Measurements from ENCODE around the gene GLO1. TPM values are rescaled to one million over a fixed set of nuclear protein-coding genes. Genes with fewer than 3 reads are reported as not detected.

The GLO1 gene
- total and polyA plus RNA-seq, 2 experiments from 2014 or later = 273 TPM

DNA sequence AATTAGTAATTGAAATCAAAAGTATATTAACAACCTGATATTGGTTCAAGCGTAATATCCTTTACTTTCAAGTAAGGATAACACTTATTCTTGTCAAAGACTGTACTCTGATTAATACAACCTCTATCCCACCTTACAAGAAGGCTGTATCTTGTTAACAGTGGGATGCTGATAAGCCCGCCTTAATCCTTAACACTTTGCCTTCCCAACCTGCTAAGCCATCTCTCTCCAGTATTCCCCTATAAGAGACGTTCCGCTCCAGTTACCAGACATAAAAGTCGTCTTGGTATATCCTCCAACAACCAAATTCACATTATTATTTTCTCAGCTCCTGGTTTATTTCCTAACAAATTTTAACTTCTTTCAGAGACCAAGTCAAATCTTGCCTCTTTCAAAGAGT lies 65.2 kb downstream of the GLO1 start:
- Mint-ChIP-seq H3K36me3 (ENCODE audit: low read depth) (no peaks in the 10 kb centered on the region), H3K4me1 (peaks cover 10% of the 10 kb centered on the region), H3K27me3 (ENCODE audit: insufficient read depth, low read depth, poor library complexity) (peaks cover 7% of the 10 kb centered on the region), H3K4me3 (no peak overlapping the region), H3K9me3 (no peaks in the 10 kb centered on the region), H3K27ac (no peak overlapping the region)
- TF ChIP-seq, protein P1, sequence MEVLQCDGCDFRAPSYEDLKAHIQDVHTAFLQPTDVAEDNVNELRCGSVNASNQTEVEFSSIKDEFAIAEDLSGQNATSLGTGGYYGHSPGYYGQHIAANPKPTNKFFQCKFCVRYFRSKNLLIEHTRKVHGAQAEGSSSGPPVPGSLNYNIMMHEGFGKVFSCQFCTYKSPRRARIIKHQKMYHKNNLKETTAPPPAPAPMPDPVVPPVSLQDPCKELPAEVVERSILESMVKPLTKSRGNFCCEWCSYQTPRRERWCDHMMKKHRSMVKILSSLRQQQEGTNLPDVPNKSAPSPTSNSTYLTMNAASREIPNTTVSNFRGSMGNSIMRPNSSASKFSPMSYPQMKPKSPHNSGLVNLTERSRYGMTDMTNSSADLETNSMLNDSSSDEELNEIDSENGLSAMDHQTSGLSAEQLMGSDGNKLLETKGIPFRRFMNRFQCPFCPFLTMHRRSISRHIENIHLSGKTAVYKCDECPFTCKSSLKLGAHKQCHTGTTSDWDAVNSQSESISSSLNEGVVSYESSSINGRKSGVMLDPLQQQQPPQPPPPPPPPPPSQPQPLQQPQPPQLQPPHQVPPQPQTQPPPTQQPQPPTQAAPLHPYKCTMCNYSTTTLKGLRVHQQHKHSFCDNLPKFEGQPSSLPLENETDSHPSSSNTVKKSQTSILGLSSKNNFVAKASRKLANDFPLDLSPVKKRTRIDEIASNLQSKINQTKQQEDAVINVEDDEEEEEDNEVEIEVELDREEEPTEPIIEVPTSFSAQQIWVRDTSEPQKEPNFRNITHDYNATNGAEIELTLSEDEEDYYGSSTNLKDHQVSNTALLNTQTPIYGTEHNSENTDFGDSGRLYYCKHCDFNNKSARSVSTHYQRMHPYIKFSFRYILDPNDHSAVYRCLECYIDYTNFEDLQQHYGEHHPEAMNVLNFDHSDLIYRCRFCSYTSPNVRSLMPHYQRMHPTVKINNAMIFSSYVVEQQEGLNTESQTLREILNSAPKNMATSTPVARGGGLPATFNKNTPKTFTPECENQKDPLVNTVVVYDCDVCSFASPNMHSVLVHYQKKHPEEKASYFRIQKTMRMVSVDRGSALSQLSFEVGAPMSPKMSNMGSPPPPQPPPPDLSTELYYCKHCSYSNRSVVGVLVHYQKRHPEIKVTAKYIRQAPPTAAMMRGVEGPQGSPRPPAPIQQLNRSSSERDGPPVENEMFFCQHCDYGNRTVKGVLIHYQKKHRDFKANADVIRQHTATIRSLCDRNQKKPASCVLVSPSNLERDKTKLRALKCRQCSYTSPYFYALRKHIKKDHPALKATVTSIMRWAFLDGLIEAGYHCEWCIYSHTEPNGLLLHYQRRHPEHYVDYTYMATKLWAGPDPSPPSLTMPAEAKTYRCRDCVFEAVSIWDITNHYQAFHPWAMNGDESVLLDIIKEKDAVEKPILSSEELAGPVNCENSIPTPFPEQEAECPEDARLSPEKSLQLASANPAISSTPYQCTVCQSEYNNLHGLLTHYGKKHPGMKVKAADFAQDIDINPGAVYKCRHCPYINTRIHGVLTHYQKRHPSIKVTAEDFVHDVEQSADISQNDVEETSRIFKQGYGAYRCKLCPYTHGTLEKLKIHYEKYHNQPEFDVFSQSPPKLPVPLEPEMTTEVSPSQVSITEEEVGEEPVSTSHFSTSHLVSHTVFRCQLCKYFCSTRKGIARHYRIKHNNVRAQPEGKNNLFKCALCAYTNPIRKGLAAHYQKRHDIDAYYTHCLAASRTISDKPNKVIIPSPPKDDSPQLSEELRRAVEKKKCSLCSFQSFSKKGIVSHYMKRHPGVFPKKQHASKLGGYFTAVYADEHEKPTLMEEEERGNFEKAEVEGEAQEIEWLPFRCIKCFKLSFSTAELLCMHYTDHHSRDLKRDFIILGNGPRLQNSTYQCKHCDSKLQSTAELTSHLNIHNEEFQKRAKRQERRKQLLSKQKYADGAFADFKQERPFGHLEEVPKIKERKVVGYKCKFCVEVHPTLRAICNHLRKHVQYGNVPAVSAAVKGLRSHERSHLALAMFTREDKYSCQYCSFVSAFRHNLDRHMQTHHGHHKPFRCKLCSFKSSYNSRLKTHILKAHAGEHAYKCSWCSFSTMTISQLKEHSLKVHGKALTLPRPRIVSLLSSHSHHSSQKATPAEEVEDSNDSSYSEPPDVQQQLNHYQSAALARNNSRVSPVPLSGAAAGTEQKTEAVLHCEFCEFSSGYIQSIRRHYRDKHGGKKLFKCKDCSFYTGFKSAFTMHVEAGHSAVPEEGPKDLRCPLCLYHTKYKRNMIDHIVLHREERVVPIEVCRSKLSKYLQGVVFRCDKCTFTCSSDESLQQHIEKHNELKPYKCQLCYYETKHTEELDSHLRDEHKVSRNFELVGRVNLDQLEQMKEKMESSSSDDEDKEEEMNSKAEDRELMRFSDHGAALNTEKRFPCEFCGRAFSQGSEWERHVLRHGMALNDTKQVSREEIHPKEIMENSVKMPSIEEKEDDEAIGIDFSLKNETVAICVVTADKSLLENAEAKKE (CRISPR knock-in tag; IDR thresholded peaks at IDR 0.05) = no peak
- TF ChIP-seq ZNF114 (CRISPR knock-in tag; IDR thresholded peaks at IDR 0.05) (no peak), EZH2 (IDR thresholded peaks at IDR 0.05; ENCODE audit: low read depth, unreplicated experiment) (no peak), NANOG (IDR thresholded peaks at IDR 0.05; ENCODE audit: borderline replicate concordance) (no peak), ZNF331 (CRISPR knock-in tag; IDR thresholded peaks at IDR 0.05; ENCODE audit: low read depth) (no peak), STAT1 (IDR thresholded peaks at IDR 0.05; ENCODE audit: unreplicated experiment) (no peak), POLR2AphosphoS5 (IDR thresholded peaks at IDR 0.05; ENCODE audit: low read depth) (no peak), EZH2phosphoT487 (IDR thresholded peaks at IDR 0.05; ENCODE audit: unreplicated experiment) (no peak), JUNB (IDR thresholded peaks at IDR 0.05; ENCODE audit: unreplicated experiment) (no peak)
- TF ChIP-seq, protein P2, sequence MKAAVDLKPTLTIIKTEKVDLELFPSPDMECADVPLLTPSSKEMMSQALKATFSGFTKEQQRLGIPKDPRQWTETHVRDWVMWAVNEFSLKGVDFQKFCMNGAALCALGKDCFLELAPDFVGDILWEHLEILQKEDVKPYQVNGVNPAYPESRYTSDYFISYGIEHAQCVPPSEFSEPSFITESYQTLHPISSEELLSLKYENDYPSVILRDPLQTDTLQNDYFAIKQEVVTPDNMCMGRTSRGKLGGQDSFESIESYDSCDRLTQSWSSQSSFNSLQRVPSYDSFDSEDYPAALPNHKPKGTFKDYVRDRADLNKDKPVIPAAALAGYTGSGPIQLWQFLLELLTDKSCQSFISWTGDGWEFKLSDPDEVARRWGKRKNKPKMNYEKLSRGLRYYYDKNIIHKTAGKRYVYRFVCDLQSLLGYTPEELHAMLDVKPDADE (IDR thresholded peaks at IDR 0.05) = no peak
- TF ChIP-seq, protein P3, sequence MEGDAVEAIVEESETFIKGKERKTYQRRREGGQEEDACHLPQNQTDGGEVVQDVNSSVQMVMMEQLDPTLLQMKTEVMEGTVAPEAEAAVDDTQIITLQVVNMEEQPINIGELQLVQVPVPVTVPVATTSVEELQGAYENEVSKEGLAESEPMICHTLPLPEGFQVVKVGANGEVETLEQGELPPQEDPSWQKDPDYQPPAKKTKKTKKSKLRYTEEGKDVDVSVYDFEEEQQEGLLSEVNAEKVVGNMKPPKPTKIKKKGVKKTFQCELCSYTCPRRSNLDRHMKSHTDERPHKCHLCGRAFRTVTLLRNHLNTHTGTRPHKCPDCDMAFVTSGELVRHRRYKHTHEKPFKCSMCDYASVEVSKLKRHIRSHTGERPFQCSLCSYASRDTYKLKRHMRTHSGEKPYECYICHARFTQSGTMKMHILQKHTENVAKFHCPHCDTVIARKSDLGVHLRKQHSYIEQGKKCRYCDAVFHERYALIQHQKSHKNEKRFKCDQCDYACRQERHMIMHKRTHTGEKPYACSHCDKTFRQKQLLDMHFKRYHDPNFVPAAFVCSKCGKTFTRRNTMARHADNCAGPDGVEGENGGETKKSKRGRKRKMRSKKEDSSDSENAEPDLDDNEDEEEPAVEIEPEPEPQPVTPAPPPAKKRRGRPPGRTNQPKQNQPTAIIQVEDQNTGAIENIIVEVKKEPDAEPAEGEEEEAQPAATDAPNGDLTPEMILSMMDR (conservative IDR thresholded peaks at IDR 0.05; ENCODE audit: low read depth in 2 of 2) = no peak
- TF ChIP-seq, protein P4, sequence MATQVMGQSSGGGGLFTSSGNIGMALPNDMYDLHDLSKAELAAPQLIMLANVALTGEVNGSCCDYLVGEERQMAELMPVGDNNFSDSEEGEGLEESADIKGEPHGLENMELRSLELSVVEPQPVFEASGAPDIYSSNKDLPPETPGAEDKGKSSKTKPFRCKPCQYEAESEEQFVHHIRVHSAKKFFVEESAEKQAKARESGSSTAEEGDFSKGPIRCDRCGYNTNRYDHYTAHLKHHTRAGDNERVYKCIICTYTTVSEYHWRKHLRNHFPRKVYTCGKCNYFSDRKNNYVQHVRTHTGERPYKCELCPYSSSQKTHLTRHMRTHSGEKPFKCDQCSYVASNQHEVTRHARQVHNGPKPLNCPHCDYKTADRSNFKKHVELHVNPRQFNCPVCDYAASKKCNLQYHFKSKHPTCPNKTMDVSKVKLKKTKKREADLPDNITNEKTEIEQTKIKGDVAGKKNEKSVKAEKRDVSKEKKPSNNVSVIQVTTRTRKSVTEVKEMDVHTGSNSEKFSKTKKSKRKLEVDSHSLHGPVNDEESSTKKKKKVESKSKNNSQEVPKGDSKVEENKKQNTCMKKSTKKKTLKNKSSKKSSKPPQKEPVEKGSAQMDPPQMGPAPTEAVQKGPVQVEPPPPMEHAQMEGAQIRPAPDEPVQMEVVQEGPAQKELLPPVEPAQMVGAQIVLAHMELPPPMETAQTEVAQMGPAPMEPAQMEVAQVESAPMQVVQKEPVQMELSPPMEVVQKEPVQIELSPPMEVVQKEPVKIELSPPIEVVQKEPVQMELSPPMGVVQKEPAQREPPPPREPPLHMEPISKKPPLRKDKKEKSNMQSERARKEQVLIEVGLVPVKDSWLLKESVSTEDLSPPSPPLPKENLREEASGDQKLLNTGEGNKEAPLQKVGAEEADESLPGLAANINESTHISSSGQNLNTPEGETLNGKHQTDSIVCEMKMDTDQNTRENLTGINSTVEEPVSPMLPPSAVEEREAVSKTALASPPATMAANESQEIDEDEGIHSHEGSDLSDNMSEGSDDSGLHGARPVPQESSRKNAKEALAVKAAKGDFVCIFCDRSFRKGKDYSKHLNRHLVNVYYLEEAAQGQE (IDR thresholded peaks at IDR 0.05; ENCODE audit: unreplicated experiment) = no peak
- DNase-seq (ENCODE audit: low spot score) (no peak), ATAC-seq (no peak)
- no peaks in the 10 kb centered on the region for H3K36me3 ChIP-seq (ENCODE audit: insufficient read depth)
- no peaks in the 10 kb centered on the region for H3K27me3 ChIP-seq (ENCODE audit: insufficient read depth)
- peaks cover 10% of the 10 kb centered on the region for H4K20me1 ChIP-seq (replicated peaks; ENCODE audit: insufficient read depth)
- H3K4me3 ChIP-seq = no peak overlapping the region
- H3K79me2 ChIP-seq (replicated peaks; ENCODE audit: insufficient read depth) = peaks cover 11% of the 10 kb centered on the region; the same call in 1 of the 2 replicates
- peaks cover 11% of the 10 kb centered on the region; the same call in 1 of the 2 replicates for H3F3A ChIP-seq (replicated peaks; ENCODE audit: low read depth)
- H2AFZ ChIP-seq = no peak overlapping the region
- H3K27ac ChIP-seq (ENCODE audit: low read depth) = no peak overlapping the region
- peaks cover 11% of the 10 kb centered on the region for H3K4me1 ChIP-seq (ENCODE audit: insufficient read depth)
- no peaks in the 10 kb centered on the region for H3K9me2 ChIP-seq (ENCODE audit: insufficient read depth)
- H3K4me2 ChIP-seq = no peak overlapping the region

All from GM23338 (cell line).